GM12892 (cell line): ENCODE measurements around the gene ICAM4.

Experiments
- POLR2A ChIP-seq: IDR thresholded peaks from 2 replicates; pipeline ENCODE4 v1.6.1; 2011; ENCODE audit warnings: low read depth, low read length, control low read depth
- POLR2AphosphoS5 ChIP-seq: IDR thresholded peaks from 2 replicates; pipeline ENCODE4 v1.6.1; 2011; ENCODE audit warnings: low read depth, low read length, control low read depth
- TAF1 ChIP-seq: IDR thresholded peaks from 2 replicates; pipeline ENCODE4 v1.6.1; 2011; ENCODE audit warnings: low read depth, mild to moderate bottlenecking, control low read depth, low read length, borderline replicate concordance

- TF ChIP-seq POLR2A, result no peak
- no peak for TF ChIP-seq POLR2AphosphoS5
- no peak for TF ChIP-seq TAF1
These were observed 28.6 kb upstream of the ICAM4 start for GRCh38 chr19:10258080-10258710.
